Measurements from ENCODE around the gene UBR2. TPM values are rescaled to one million over a fixed set of nuclear protein-coding genes. Genes with fewer than 3 reads are reported as not detected.

Gene UBR2
- total and polyA plus RNA-seq, 2 of the 4 experiments (the other 2 are of a cell fraction) = 7.7 to 32.3 TPM

- H2BK15ac ChIP-seq (ENCODE audit: low read depth, low read length) = no peak overlapping the region
- no peak overlapping the region for H3K4ac ChIP-seq (ENCODE audit: low read depth, low read length)
- no peak overlapping the region for H3K23ac ChIP-seq (ENCODE audit: low read depth, low read length)
- no peak overlapping the region for H3K14ac ChIP-seq (replicated peaks; ENCODE audit: low read depth, low read length)
- no peak overlapping the region for H3K27ac ChIP-seq (ENCODE audit: insufficient read depth, low read length)
- H4K91ac ChIP-seq (ENCODE audit: insufficient read depth, low read depth, low read length) = no peak overlapping the region
- BruUV-seq (replicated peaks) = no TSS peak
- H2BK5ac ChIP-seq (ENCODE audit: low read depth, low read length, poor library complexity, severe bottlenecking) = no peak overlapping the region
- H2AFZ ChIP-seq (replicated peaks; ENCODE audit: low read length, poor library complexity) = no peak overlapping the region
- H3K27me3 ChIP-seq (ENCODE audit: control insufficient read depth, insufficient read depth, low read length) = no peaks in the 10 kb centered on the region; the same call in 1 of the 2 replicates
- H3K9me3 ChIP-seq (ENCODE audit: control insufficient read depth, insufficient read depth, low read length) = no peaks in the 10 kb centered on the region
- H3K79me1 ChIP-seq (ENCODE audit: low read depth in 1 of 2, low read length in 2 of 2) = no peaks in the 10 kb centered on the region
- no peak overlapping the region for H3K4me2 ChIP-seq (ENCODE audit: low read depth, low read length)
- no peak overlapping the region for H4K8ac ChIP-seq (ENCODE audit: low read depth in 2 of 2, low read length in 2 of 2)
- H4K5ac ChIP-seq (ENCODE audit: low read depth, low read length) = no peak overlapping the region
- H3K18ac ChIP-seq (ENCODE audit: low read depth, low read length) = no peak overlapping the region
- H2BK120ac ChIP-seq (ENCODE audit: low read depth, low read length) = no peak overlapping the region
- no peak overlapping the region for H3K9ac ChIP-seq (ENCODE audit: low read depth, low read length)
- no peak for ATAC-seq (ENCODE audit: low read depth)
- CTCF ChIA-PET = interaction anchor here (0.5 to 2.3 kb wide), 3 partner anchors 9 to 1053 kb away, joined by 3 to 10 read pairs (median 5); no protein-coding TSS in a partner anchor
- intact Hi-C loops (cut with micrococcal nuclease) (no loop called here), in situ Hi-C loops (cut with MboI; ENCODE audit: low sequenced_read_pairs) (no loop called here), dilution Hi-C loops (cut with HindIII; ENCODE audit: low sequenced_read_pairs, unreplicated experiment) (no loop called here)
- POLR2A ChIA-PET (ENCODE audit: unreplicated experiment) = no interaction called here
- peak; percentile 16 for DNase-seq
- WGBS, 2 experiments (ENCODE audit: extremely low coverage in 2 of 2, insufficient read length in 1 of 2) = no CpG with 5 or more reads among the region's 1 CpG
- TF ChIP-seq NFE2L2 (IDR thresholded peaks at IDR 0.05; ENCODE audit: low read depth, low read length) = no peak
- no peak for TF ChIP-seq CTCF (conservative IDR thresholded peaks at IDR 0.05; ENCODE audit: low read depth, low read length)
- TF ChIP-seq RAD21 (IDR thresholded peaks at IDR 0.05; ENCODE audit: low read length) = no peak
- TF ChIP-seq MAZ (IDR thresholded peaks at IDR 0.05; ENCODE audit: borderline replicate concordance, low read depth, low read length) = no peak
- no peak for TF ChIP-seq RCOR1 (IDR thresholded peaks at IDR 0.05; ENCODE audit: insufficient replicate concordance, low read length)
- no peak for TF ChIP-seq POLR2A (IDR thresholded peaks at IDR 0.05; ENCODE audit: low read depth, low read length)
- TF ChIP-seq SMC3 (IDR thresholded peaks at IDR 0.05; ENCODE audit: low read depth, low read length) = no peak
- no peak for TF ChIP-seq MXI1 (IDR thresholded peaks at IDR 0.05; ENCODE audit: borderline replicate concordance, low read depth, low read length)
- no peak for TF ChIP-seq BHLHE40 (IDR thresholded peaks at IDR 0.05; ENCODE audit: low read depth, low read length)
- TF ChIP-seq USF2 (IDR thresholded peaks at IDR 0.05; ENCODE audit: low read depth, low read length) = no peak
- TF ChIP-seq CEBPB (IDR thresholded peaks at IDR 0.05; ENCODE audit: low read depth, low read length) = no peak
- no peak for TF ChIP-seq MAFK (IDR thresholded peaks at IDR 0.05; ENCODE audit: low read depth, low read length)
- TF ChIP-seq FOS (IDR thresholded peaks at IDR 0.05; ENCODE audit: low read depth, low read length) = no peak
- H3K4me1 ChIP-seq (ENCODE audit: control insufficient read depth, insufficient read depth, low read length) = no peaks in the 10 kb centered on the region
- H2AK5ac ChIP-seq (ENCODE audit: low read depth, low read length) = no peak overlapping the region
- H2BK20ac ChIP-seq (ENCODE audit: low read depth, low read length) = no peak overlapping the region
- H3K36me3 ChIP-seq (ENCODE audit: control insufficient read depth, insufficient read depth, low read length) = no peaks in the 10 kb centered on the region
- no peak overlapping the region for H3K4me3 ChIP-seq (ENCODE audit: insufficient read depth, low read depth, low read length)
- H4K20me1 ChIP-seq (ENCODE audit: insufficient read depth, low read length) = no peaks in the 10 kb centered on the region
- H2AK9ac ChIP-seq (replicated peaks; ENCODE audit: low read depth, low read length, poor library complexity) = no peak overlapping the region
- H3K56ac ChIP-seq (ENCODE audit: extremely low read depth, insufficient read depth, low read length) = no peak overlapping the region
- H3K9me1 ChIP-seq (ENCODE audit: insufficient read depth, low read length) = no peaks in the 10 kb centered on the region
These were observed 24.7 kb upstream of the UBR2 start for GRCh38 chr6:42539135-42539534.
